ENCODE results near the gene SPATA24. TPM values are rescaled to one million over a fixed set of nuclear protein-coding genes. Genes with fewer than 3 reads are reported as not detected.

Gene SPATA24
- total and polyA plus RNA-seq, 2 experiments from 2014 or later: 16.0 to 20.6 TPM

- peak; percentile 77 for DNase-seq (ENCODE audit: low spot score)
- Histone ChIP-seq H3K4me3 (peak overlapping the region; percentile 35; the same call in 1 of the 2 replicates), H3K4me2 (peak overlapping the region; percentile 71), H3K27me3 (ENCODE audit: insufficient read depth) (no peaks in the 10 kb centered on the region), H4K20me1 (replicated peaks; ENCODE audit: insufficient read depth) (no peaks in the 10 kb centered on the region; the same call in 1 of the 2 replicates), H3K27ac (ENCODE audit: low read depth) (no peak overlapping the region), H3K9me2 (ENCODE audit: insufficient read depth) (no peaks in the 10 kb centered on the region), H3K79me2 (replicated peaks; ENCODE audit: insufficient read depth) (no peaks in the 10 kb centered on the region), H3F3A (replicated peaks; ENCODE audit: low read depth) (peaks cover 3% of the 10 kb centered on the region; the same call in 1 of the 2 replicates), H2AFZ (no peak overlapping the region), H3K36me3 (ENCODE audit: insufficient read depth) (no peaks in the 10 kb centered on the region), H3K4me1 (ENCODE audit: insufficient read depth) (peaks cover 4% of the 10 kb centered on the region; the same call in 1 of the 2 replicates)
- no peak for TF ChIP-seq ZNF114 (CRISPR knock-in tag; IDR thresholded peaks at IDR 0.05)
- no peak for TF ChIP-seq REST (IDR thresholded peaks at IDR 0.05; ENCODE audit: unreplicated experiment)
- TF ChIP-seq CTCF (conservative IDR thresholded peaks at IDR 0.05; ENCODE audit: low read depth in 2 of 2): no peak
- TF ChIP-seq JUNB (IDR thresholded peaks at IDR 0.05; ENCODE audit: unreplicated experiment): no peak
- no peak for TF ChIP-seq POLR2AphosphoS5 (IDR thresholded peaks at IDR 0.05; ENCODE audit: low read depth)
- no peak for TF ChIP-seq ZNF331 (CRISPR knock-in tag; IDR thresholded peaks at IDR 0.05; ENCODE audit: low read depth)
- no peak for TF ChIP-seq EZH2 (IDR thresholded peaks at IDR 0.05; ENCODE audit: low read depth, unreplicated experiment)
- TF ChIP-seq ZNF462 (CRISPR knock-in tag; IDR thresholded peaks at IDR 0.05): no peak
- no peak for TF ChIP-seq CREB1 (CRISPR knock-in tag; IDR thresholded peaks at IDR 0.05; ENCODE audit: low read depth)
- TF ChIP-seq ETS1 (IDR thresholded peaks at IDR 0.05): no peak
- no peak for TF ChIP-seq EZH2phosphoT487 (IDR thresholded peaks at IDR 0.05; ENCODE audit: unreplicated experiment)
- no peak overlapping the region for H3K27ac Mint-ChIP-seq
- ATAC-seq: peak; percentile 73
- no peaks in the 10 kb centered on the region for H3K9me3 Mint-ChIP-seq
- H3K4me1 Mint-ChIP-seq: peaks cover 10% of the 10 kb centered on the region; the same call in 2 of the 3 replicates
- H3K27me3 Mint-ChIP-seq (ENCODE audit: insufficient read depth, low read depth, poor library complexity): peaks cover 9% of the 10 kb centered on the region
- H3K4me3 Mint-ChIP-seq: no peak overlapping the region
- peaks cover 6% of the 10 kb centered on the region; the same call in 1 of the 3 replicates for H3K36me3 Mint-ChIP-seq (ENCODE audit: low read depth)
These were observed 25.6 kb downstream of the SPATA24 start for GRCh38 chr5:139378101-139378825.

Data from GM23338 (cell line).